ENCODE results near the gene CXorf66.

Gene CXorf66

GRCh38 chrX:139930916-139931645, 34.2 kb downstream of the CXorf66 start:
- peak; percentile 22 for DNase-seq
- H3K9ac ChIP-seq (ENCODE audit: low read depth, low read length): peak overlapping the region; percentile 80
- peak overlapping the region; percentile 76 for H3K4me2 ChIP-seq (ENCODE audit: insufficient read depth, low read length)
- peaks cover 25% of the 10 kb centered on the region for H3K4me1 ChIP-seq (ENCODE audit: insufficient read depth, low read length)
- peak overlapping the region; percentile 71 for H2AFZ ChIP-seq (ENCODE audit: low read depth, low read length)
- peak; percentile 21; the same call in 1 of the 3 replicates for ATAC-seq (ENCODE audit: insufficient read depth, low read depth)
- no peak for TF ChIP-seq CTCF (IDR thresholded peaks at IDR 0.05; ENCODE audit: borderline replicate concordance, extremely low read depth, low read length, poor library complexity, severe bottlenecking)
- TF ChIP-seq EZH2 (IDR thresholded peaks at IDR 0.05; ENCODE audit: borderline replicate concordance, low read depth, low read length, severe bottlenecking): no peak
- no peaks in the 10 kb centered on the region; the same call in 1 of the 2 replicates for H4K20me1 ChIP-seq (ENCODE audit: insufficient read depth, low read length)
- H3K27ac ChIP-seq (ENCODE audit: low read length): peak overlapping the region; percentile 56; the same call in 1 of the 2 replicates
- peak overlapping the region; percentile 50 to 71; a peak in 3 of 4 replicates for H3K4me3 ChIP-seq (ENCODE audit: low read depth in 1 of 2, low read length in 2 of 2)
- H3K9me3 ChIP-seq (ENCODE audit: insufficient read depth, low read length, severe bottlenecking): no peaks in the 10 kb centered on the region
- H3K79me2 ChIP-seq (ENCODE audit: insufficient read depth, low read length): peaks cover 51% of the 10 kb centered on the region
- no peaks in the 10 kb centered on the region for H3K36me3 ChIP-seq (ENCODE audit: insufficient read depth, low read length)
- H3K27me3 ChIP-seq (ENCODE audit: insufficient read depth, low read length, poor library complexity): no peaks in the 10 kb centered on the region

- no peak for ATAC-seq (ENCODE audit: insufficient read depth, low read depth)
- no peak for TF ChIP-seq EZH2 (IDR thresholded peaks at IDR 0.05; ENCODE audit: borderline replicate concordance, low read depth, low read length, severe bottlenecking)
- TF ChIP-seq CTCF (IDR thresholded peaks at IDR 0.05; ENCODE audit: borderline replicate concordance, extremely low read depth, low read length, poor library complexity, severe bottlenecking): no peak
- Histone ChIP-seq H4K20me1 (ENCODE audit: insufficient read depth, low read length) (peaks cover 2% of the 10 kb centered on the region; the same call in 1 of the 2 replicates), H3K4me1 (ENCODE audit: insufficient read depth, low read length) (peaks cover 25% of the 10 kb centered on the region), H3K9ac (ENCODE audit: low read depth, low read length) (peak overlapping the region; percentile 80; the same call in 1 of the 2 replicates), H2AFZ (ENCODE audit: low read depth, low read length) (no peak overlapping the region), H3K36me3 (ENCODE audit: insufficient read depth, low read length) (no peaks in the 10 kb centered on the region), H3K9me3 (ENCODE audit: insufficient read depth, low read length, severe bottlenecking) (no peaks in the 10 kb centered on the region), H3K4me3 (ENCODE audit: low read depth in 1 of 2, low read length in 2 of 2) (peak overlapping the region in 1 of 2 experiments; percentile 71; a peak in 2 of 4 replicates), H3K4me2 (ENCODE audit: insufficient read depth, low read length) (peak overlapping the region; percentile 76), H3K27me3 (ENCODE audit: insufficient read depth, low read length, poor library complexity) (no peaks in the 10 kb centered on the region), H3K27ac (ENCODE audit: low read length) (no peak overlapping the region), H3K79me2 (ENCODE audit: insufficient read depth, low read length) (peaks cover 57% of the 10 kb centered on the region)
- DNase-seq: no peak
Observed at GRCh38 chrX:139930401-139930800, 34.9 kb downstream of the CXorf66 start.

- no peak overlapping the region for H3K9ac ChIP-seq (ENCODE audit: low read depth, low read length)
- H4K20me1 ChIP-seq (ENCODE audit: insufficient read depth, low read length): peaks cover 2% of the 10 kb centered on the region; the same call in 1 of the 2 replicates
- TF ChIP-seq EZH2 (IDR thresholded peaks at IDR 0.05; ENCODE audit: borderline replicate concordance, low read depth, low read length, severe bottlenecking) (no peak), CTCF (IDR thresholded peaks at IDR 0.05; ENCODE audit: borderline replicate concordance, extremely low read depth, low read length, poor library complexity, severe bottlenecking) (no peak)
- H3K27ac ChIP-seq (ENCODE audit: low read length): no peak overlapping the region
- peak overlapping the region; percentile 76 for H3K4me2 ChIP-seq (ENCODE audit: insufficient read depth, low read length)
- H3K4me1 ChIP-seq (ENCODE audit: insufficient read depth, low read length): peaks cover 25% of the 10 kb centered on the region
- H3K27me3 ChIP-seq (ENCODE audit: insufficient read depth, low read length, poor library complexity): no peaks in the 10 kb centered on the region
- H2AFZ ChIP-seq (ENCODE audit: low read depth, low read length): no peak overlapping the region
- ATAC-seq (ENCODE audit: insufficient read depth, low read depth) (no peak), DNase-seq (no peak)
- H3K4me3 ChIP-seq (ENCODE audit: low read depth in 1 of 2, low read length in 2 of 2): no peak overlapping the region
- no peaks in the 10 kb centered on the region for H3K36me3 ChIP-seq (ENCODE audit: insufficient read depth, low read length)
- no peaks in the 10 kb centered on the region for H3K9me3 ChIP-seq (ENCODE audit: insufficient read depth, low read length, severe bottlenecking)
- H3K79me2 ChIP-seq (ENCODE audit: insufficient read depth, low read length): peaks cover 58% of the 10 kb centered on the region
Observed at GRCh38 chrX:139929876-139930275, 35.4 kb downstream of the CXorf66 start.

Measured in DND-41 (cell line).